ENCODE measurements around the gene CDHR2. TPM values are rescaled to one million over a fixed set of nuclear protein-coding genes. Genes with fewer than 3 reads are reported as not detected.

Gene CDHR2
- total RNA-seq, 1 donor, result not detected

- DNase-seq (ENCODE audit: low read depth), result no peak
- no peak for TF ChIP-seq CTCF (IDR thresholded peaks at IDR 0.05; ENCODE audit: insufficient read depth, low read depth, low read length)
- no peak overlapping the region for H3K4me3 ChIP-seq (ENCODE audit: low read depth, low read length)
Observed at GRCh38 chr5:176552332-176552869, 3.3 kb downstream of the CDHR2 start.

DNA sequence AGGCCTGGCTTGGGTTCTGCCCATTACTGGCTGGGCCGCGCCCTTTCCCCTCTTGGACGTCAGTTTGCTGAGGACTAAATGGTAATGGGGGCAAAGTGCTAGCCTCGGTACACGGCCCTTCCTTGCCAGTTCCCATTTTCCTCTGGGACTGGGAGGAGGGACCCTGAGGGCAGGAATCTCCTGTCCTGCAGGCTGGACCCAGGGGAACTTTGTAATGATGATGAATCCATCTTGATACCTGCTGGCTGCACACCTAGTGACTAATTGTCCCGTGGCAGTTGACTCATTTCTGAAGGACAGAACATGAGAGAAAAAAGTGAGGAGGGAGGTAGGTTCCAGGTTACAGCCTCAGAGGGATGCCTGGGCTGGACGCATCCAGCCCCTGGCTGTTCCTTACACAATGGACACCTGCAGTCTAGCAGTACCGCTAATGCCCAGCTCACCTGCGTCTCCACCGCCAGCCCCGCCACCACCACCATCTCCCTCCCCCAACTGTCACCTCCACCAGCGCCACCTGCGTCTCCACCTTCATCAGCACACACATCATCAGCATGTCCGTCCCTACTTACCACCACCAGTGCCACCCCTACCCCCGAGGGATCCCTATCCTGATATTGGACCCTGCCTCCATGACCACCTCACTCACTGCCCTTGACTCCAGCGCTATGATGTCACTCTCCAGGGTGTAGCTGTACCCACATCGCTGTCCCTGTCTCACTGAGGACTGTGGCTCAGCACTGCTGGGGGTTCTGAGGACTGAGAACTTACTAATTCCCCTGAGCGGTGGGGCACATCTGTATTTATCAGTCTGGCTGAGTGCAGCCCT, 4.3 kb downstream of the CDHR2 start:
- DNase-seq (ENCODE audit: low read depth), result no peak
- H3K4me3 ChIP-seq (ENCODE audit: low read depth, low read length), result no peak overlapping the region
- TF ChIP-seq CTCF (IDR thresholded peaks at IDR 0.05; ENCODE audit: insufficient read depth, low read depth, low read length), result no peak

- TF ChIP-seq CTCF (IDR thresholded peaks at IDR 0.05; ENCODE audit: insufficient read depth, low read depth, low read length), result no peak
- no peak overlapping the region for H3K4me3 ChIP-seq (ENCODE audit: low read depth, low read length)
- DNase-seq (ENCODE audit: low read depth), result no peak
Observed at GRCh38 chr5:176557846-176558245, 8.7 kb downstream of the CDHR2 start.

DNA sequence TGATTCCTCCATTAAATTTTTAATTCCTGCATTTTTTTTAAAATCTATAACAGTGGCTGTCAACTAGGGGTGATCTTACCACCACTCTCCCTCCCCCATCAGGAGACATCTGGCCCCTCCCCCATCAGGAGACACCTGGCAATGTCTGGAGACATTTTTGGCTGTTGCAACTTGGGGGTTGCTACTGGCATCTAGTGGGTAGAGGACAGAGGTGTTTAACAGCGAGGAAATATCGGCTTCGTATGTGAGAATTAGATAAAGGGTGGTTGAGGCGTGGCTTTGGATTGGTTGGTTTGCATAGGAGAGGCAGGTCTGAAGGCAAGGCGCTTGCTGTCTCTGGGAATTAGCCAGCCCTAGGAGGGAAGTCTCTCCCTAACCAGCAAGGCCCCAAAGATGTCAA, 10.5 kb downstream of the CDHR2 start:
- TF ChIP-seq CTCF (IDR thresholded peaks at IDR 0.05; ENCODE audit: insufficient read depth, low read depth, low read length), result no peak
- peak; percentile 16 for DNase-seq (ENCODE audit: low read depth)
- no peak overlapping the region for H3K4me3 ChIP-seq (ENCODE audit: low read depth, low read length)

- no peak for DNase-seq (ENCODE audit: low read depth)
- TF ChIP-seq CTCF (IDR thresholded peaks at IDR 0.05; ENCODE audit: insufficient read depth, low read depth, low read length), result no peak
- H3K4me3 ChIP-seq (ENCODE audit: low read depth, low read length), result no peak overlapping the region
Observed at GRCh38 chr5:176560364-176560763, 11.2 kb downstream of the CDHR2 start.

DNA sequence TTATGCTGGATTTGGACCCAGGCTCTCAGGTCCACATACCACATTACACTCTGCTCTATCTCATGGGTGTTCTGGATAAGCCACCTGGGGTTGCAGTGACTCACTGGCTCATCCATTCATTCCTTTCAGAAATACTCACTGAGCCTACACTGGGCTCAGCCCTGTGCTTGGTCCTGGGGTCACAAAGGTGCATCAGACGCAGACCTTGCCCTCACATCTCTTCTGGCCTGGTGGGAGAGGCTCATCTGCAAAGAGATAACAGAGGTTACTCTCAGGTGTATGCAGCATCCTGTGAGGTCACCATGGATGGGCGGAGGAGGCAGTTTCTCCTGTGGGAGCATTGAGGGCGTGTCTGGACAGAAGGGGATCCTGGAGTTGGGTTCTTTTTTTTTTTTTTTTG, 12.1 kb downstream of the CDHR2 start:
- H3K4me3 ChIP-seq (ENCODE audit: low read depth, low read length), result no peak overlapping the region
- DNase-seq (ENCODE audit: low read depth), result no peak
- TF ChIP-seq CTCF (IDR thresholded peaks at IDR 0.05; ENCODE audit: insufficient read depth, low read depth, low read length), result no peak
